Superior temporal gyrus (tissue), 1 donor: ENCODE results near the gene GAS6.

Experiments
- DNase-seq: peaks from one replicate; pipeline ENCODE4 v3.0.0-alpha.2; 2016; ENCODE audit errors: extremely low spot score

GAS6 gene

GRCh38 chr13:113851826-113852535, 11.9 kb downstream of the GAS6 start:
- DNase-seq, result no peak

DNA sequence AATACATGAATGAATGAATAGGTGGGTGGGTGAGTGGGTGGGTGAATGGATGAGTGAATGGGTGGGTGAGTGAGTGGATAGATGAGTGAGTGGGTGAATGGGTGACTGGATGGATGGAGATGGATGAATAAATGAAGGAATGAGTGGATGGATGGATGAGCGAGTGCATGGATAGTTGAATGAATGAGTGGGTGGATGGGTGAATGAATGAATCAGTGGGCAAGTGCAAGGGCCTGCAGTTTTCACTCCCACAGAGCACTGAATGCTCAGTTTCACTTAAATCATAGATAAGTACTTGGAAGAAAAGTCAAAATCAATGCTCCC, 12.4 kb downstream of the GAS6 start:
- DNase-seq, result no peak

- no peak for DNase-seq
Observed at GRCh38 chr13:113850722-113851479, 13.0 kb downstream of the GAS6 start.

GRCh38 chr13:113849981-113850721, 13.7 kb downstream of the GAS6 start:
- DNase-seq, result no peak

GRCh38 chr13:113849546-113849945, 14.3 kb downstream of the GAS6 start:
- DNase-seq, result no peak

DNA sequence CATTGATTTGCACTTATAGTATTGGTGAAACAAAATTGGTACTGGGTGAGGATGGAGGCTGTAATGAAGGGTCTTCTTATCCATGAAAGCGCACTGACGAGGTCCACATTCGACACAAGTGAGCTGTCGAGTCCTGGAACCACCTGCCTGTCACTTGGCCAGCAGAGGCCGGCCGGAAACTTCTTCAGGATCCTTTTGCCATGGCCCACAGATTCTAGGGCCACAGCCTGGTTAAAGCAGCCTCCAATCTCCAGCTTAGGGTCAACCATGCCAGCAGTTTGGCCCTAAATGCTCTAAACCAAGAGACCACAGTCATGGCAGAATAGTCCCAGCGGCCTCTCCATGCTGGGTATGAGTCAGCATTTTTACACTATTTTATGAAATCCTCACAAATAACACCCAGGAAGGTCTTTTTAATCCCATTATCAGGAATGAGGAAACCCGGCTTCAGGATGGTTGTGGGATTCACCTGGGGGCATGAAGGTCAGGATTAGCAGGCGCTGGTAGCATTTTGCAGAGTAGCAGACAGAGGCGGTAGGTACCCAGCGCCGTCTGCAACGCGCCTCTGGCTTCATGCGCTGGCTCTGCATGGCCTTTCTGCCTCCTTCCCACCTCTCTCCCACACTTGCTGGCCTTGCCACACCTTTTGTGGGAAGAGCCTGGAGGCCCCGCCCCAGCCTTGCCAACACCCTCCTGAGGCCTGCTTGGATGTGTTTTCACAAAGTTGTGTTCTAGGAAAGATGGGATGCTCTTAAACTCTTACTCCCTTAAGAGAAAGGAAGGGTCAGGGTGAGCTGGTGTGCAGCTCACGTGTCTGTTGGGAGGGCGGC, 15.2 kb downstream of the GAS6 start:
- DNase-seq, result no peak

DNA sequence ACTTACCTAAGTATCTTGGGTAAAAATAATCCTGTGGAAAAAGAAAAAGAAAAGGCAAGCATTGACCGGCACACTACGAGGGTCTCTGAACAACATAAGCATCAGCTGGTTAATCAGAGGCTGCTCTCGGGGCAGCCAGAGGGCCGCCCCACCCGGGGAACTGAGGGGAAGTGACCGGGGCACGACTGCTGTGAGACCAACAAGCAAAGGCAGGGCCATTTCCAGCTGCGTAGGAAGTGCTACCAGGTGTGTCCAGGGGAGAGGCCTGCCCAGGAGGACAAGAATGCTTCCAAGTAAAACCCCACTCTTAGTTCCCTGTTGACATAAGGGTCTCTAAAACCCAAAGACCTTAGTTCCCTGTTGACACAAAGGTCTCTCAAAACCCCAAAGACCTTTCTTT, 15.9 kb downstream of the GAS6 start:
- DNase-seq, result no peak

- no peak for DNase-seq
Observed at GRCh38 chr13:113846636-113847318, 17.1 kb downstream of the GAS6 start.

DNA sequence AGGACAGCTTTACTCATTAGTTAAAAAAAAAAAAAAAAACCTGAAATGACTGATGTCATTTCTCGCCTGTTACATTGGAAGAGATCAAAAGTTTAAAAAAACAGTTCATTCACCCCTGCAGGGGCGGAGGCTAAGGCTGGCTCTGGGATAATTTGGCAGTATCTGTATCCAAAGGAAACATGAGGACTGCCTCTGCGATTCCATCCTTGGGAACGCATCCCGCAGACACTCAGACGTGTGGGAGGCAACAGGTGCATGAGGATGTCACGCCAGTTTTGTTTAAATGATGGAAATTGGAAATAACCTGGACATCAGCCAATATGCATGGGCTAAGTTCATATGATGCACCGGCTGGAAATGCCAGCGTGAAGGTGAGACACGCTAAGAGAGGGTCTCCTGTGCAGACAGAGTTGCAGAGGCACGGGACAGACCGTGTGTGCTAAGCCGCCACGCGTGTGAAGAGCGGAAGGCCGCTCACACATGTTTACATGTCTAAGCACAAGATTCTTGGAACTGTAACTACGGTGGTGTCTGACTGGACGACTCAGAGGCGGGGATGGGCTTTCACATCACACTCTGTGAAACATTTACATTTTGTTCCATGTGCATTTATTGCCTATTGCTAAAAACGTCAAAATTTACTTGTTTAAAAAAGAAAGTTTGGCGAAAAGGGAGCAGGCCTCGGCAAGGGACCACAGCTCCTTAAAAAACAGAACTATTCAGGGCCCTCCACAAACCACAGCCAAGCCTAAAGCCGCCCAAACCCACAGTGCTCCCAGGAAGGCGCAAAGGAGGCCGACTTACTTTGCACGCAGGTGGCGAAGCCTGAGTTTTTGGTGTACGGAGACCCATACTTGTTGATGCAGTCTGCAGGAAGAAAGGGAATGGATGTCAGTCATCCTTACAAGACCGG, 17.9 kb downstream of the GAS6 start:
- DNase-seq, result no peak

- DNase-seq, result no peak
Observed at GRCh38 chr13:113845055-113845454, 18.8 kb downstream of the GAS6 start.

DNA sequence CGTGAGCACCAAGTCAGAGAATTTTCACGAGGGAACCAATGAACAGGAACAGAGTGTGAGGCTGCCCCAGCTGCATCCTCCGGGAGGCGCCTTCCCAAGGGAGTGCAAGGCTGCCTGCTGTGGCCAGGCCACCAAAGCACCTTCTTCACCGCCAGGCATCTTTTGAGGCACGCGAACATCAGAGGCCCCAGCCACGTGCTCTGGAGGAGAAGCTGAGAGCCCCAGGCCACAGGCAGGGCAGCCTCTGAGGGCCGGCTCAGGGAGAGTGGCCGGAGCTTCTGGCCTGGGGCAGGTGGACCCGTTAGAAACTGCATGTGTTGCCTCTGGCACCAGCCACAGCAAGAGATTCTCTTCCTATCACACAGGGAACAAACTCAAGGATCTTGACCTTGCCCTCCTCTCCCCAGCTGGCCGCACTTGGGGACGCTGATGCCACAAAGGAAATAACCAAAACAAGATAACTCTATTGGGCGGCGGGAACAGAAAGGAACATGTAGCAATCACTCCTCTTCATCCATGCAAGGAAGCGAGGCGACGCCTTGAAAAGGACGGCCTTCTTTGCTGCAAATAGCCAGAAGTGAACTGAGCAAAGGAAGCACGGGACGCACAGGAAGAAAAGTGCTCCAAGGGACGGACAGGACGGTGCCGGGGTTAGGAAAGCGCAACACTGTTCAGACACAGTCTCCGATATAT, 19.9 kb downstream of the GAS6 start:
- DNase-seq, result no peak

DNA sequence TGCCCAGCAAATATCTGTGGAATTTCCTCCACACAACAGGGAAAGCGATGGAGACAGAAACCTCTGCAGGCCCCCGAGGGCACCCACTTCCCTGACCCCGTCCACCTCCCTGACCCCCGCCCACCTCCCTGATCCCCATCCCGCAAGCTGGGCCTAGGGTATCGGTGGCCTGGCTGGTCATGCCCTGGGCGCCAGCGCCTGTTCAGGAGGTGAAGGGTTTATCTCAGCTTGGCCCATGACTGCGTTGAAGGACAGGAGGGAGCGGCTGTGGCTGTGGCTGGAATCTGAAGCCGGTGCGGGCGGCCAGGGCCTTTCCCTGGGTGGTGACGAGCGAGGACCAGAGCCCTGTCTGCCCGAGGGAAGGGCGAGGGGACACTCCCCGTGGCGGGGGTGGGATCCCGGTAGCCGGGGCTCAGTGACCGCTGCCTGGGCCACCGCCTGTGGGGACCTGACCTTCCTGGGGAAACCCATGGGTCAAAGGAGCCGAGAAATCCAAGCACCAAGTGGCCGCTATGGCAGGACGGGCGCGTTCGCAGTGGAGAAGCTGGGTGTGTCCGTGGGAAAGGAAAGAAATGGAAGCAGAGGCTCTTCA, 20.7 kb downstream of the GAS6 start:
- DNase-seq, result no peak

DNA sequence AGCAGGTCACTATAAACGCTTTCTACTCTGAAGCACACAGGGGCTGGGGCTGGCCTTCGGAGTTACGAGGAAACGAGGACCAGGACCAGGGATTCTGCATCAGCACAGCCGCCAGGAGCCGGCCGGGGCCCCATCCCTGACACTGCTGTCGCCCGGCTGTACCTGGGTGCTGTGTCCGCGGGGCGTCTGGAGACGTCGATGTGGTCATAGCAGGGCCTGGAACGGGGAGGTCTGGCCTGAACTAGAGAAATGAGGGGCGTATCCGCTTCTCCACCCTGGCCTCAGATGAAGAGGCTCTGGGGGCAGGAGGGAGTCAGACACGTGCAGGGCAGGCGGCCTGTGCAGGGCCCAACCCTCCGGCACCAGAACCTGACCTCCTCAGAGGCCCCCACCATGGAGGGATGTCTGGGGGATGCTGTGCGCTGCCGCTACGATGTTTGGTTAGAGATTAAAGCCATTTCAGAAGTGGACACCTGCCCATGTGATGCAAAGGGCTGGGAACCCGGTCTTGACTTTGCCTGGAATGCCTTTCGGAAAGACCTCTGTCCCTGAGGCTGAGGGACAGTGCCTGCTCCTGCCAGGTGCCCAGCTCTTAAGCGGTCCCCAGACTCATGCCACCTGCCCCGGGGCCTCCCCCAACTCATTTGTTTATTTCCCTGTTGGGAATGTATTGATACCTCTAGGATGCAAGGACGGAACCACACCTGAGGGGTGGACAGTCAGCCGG, 21.4 kb downstream of the GAS6 start:
- no peak for DNase-seq

GRCh38 chr13:113841353-113841650, 22.6 kb downstream of the GAS6 start:
- no peak for DNase-seq

DNA sequence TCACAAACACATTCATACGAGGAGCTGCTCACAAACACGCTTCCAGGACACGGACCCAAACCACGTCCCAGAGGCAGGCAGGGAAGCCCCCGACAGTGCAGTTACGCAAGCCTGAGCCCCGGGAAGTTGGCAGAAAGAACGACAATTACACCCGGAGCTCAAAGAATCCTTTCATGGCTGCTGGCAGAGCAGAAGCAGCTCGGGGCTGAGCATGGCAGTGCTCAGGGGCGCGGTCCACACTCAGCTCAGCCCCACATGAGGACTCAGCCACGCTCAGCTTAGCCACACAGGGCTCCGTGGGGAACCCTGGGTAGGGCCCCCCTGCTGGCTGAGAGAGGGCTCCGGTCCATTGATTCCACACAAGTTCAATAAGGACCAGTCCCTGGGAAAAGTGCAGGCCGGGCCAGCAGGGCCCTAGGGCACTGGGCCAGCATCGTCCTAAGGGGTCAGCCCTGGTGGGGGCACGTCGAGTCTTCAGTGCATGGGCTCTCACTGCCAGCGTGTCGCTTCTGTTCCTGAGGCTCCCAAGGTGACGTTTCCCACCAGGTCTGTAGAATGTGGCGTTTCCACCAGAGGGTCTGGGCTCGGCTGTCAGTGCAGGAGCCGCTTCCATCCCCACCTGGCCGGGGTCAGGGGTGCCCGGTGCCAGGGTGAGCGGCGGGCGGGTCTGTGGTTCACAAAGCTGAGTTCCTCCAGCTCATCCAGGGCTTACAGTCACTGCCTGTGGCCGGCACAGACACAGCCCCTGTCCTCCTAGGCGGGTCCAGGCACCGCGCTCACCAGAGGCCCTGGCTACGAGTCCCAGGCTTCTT, 23.1 kb downstream of the GAS6 start:
- DNase-seq, result peak; percentile 74

DNA sequence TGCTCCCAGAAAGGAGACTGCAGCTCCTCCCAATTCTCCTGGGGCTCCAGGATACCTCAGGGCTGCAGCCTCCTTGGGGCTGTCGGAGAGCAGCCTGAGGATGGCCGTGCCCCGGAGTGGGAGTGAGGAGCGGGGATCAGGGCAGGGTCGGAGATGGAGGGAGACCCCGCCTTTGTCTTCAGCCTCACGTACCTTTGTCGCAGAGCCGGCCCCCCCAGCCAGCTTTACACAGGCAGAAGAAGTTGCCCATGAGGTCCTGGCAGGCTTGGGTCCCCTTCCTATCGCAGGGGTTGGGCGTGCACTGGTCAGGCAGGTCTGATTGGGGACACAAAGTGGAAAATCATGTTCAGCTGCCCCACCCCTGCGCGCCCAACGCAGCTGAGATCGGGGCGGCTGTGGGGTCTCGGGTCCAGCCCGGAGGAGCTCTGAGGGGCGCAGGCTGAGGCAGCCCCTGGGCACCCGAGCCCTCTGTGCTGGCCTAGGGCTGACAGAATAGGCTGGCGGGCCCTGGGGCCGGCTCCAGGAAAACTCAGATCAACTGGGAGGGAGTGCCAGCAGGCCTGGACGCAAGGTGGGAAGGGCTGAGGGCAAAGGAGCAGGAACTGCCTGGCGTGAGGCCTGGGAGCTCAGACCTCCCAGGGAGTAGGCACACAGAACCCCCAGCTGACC, 24.2 kb downstream of the GAS6 start:
- DNase-seq, result no peak

DNA sequence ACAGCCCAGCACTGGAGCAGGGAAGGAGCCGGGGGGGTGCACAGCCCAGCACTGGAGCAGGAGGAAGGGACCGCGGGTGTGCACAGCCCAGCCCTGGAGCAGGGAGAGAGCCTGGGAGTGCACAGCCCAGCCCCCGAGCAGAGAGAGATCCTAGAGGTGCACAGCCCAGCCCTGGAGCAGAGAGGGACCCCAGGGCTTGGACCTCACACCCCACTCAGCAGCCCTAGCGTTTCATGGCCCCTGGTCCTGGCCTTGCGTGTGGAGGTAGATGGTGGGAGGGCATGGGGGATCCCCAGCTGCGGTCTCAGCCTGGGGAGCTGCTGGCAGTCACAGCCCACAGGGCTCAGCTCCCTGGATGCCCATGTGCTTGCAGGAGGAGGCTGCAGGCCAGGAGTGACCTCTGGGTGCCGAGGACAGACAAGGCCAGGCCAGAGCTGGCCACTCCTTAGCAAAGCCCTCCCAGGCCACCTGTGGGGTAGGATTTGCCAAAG, 25.1 kb downstream of the GAS6 start:
- DNase-seq, result no peak
